RWPE2 (cell line): ENCODE results near the gene MRPS15.

Experiments used
- ATAC-seq: fragments of 200-7000 bp; cut with Tn5 transposase; 3 replicates; pipeline ENCODE4 v1.9.1; 2021; ENCODE audit warnings: low read depth
- DNase-seq: peaks from one replicate; pipeline ENCODE4 v3.0.0-alpha.2; 2020; ENCODE audit warnings: low spot score
- H3K27ac ChIP-seq: fragments of 450-650 bp; 2 replicates; pipeline ENCODE4 v1.5.1; 2017; ENCODE audit warnings: mild to moderate bottlenecking; ENCODE audit not compliant: poor library complexity, severe bottlenecking
- H3K27me3 ChIP-seq: fragments of 250-450 bp; sonication (Bioruptor Pico); 2 replicates; pipeline ENCODE4 v1.5.1; 2021; ENCODE audit warnings: mild to moderate bottlenecking, moderate library complexity; ENCODE audit not compliant: insufficient read depth, poor library complexity, severe bottlenecking
- H3K36me3 ChIP-seq: fragments of 250-450 bp; sonication (Bioruptor Pico); 2 replicates; pipeline ENCODE4 v1.5.1; 2020; ENCODE audit warnings: low read depth, mild to moderate bottlenecking, moderate library complexity
- H3K4me1 ChIP-seq: fragments of 250-450 bp; sonication (Bioruptor Pico); 2 replicates; pipeline ENCODE4 v1.5.1; 2021; ENCODE audit warnings: mild to moderate bottlenecking, moderate library complexity; ENCODE audit not compliant: insufficient read depth, poor library complexity, severe bottlenecking
- H3K4me3 ChIP-seq: fragments of 250-450 bp; sonication (Bioruptor Pico); 2 replicates; pipeline ENCODE4 v1.5.1; 2021; ENCODE audit warnings: mild to moderate bottlenecking, moderate library complexity; ENCODE audit not compliant: severe bottlenecking
- H3K9me3 ChIP-seq: fragments of 250-450 bp; sonication (Bioruptor Pico); 2 replicates; pipeline ENCODE4 v1.5.1; 2021; ENCODE audit warnings: mild to moderate bottlenecking, moderate library complexity; ENCODE audit not compliant: severe bottlenecking
- TF ChIP-seq, protein P1 (sequence below): fragments of 450-650 bp; IDR thresholded peaks from one replicate; pipeline ENCODE4 v1.5.1; 2017; ENCODE audit warnings: mild to moderate bottlenecking, moderate library complexity; ENCODE audit not compliant: poor library complexity, severe bottlenecking

The MRPS15 gene

DNA sequence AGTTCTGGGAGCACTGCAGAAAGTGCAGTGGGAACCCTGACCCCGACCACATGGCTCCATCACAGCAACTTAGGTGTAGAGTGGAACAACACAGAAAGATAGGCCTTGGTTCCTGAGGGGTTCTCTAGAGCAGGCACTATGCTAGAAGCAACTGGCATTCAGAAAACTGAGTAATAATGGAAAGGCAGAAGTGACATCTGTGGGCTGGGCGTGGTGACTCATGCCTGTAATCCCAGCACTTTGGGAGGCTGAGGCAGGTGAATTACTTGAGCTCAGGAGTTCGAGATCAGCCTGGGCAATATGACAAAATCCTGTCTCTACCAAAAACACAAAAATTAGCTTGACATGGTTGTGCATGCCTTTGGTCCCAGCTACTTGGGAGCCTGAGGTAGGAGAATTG is 5.3 kb downstream of the MRPS15 start:
- H3K9me3 ChIP-seq: no peaks in the 10 kb centered on the region
- peaks cover 78% of the 10 kb centered on the region for H3K36me3 ChIP-seq
- no peaks in the 10 kb centered on the region for H3K27me3 ChIP-seq
- no peak overlapping the region for H3K4me3 ChIP-seq
- no peaks in the 10 kb centered on the region for H3K4me1 ChIP-seq
- H3K27ac ChIP-seq: no peak overlapping the region
- TF ChIP-seq, protein P1, sequence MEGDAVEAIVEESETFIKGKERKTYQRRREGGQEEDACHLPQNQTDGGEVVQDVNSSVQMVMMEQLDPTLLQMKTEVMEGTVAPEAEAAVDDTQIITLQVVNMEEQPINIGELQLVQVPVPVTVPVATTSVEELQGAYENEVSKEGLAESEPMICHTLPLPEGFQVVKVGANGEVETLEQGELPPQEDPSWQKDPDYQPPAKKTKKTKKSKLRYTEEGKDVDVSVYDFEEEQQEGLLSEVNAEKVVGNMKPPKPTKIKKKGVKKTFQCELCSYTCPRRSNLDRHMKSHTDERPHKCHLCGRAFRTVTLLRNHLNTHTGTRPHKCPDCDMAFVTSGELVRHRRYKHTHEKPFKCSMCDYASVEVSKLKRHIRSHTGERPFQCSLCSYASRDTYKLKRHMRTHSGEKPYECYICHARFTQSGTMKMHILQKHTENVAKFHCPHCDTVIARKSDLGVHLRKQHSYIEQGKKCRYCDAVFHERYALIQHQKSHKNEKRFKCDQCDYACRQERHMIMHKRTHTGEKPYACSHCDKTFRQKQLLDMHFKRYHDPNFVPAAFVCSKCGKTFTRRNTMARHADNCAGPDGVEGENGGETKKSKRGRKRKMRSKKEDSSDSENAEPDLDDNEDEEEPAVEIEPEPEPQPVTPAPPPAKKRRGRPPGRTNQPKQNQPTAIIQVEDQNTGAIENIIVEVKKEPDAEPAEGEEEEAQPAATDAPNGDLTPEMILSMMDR: no peak
- ATAC-seq (no peak), DNase-seq (no peak)

DNA sequence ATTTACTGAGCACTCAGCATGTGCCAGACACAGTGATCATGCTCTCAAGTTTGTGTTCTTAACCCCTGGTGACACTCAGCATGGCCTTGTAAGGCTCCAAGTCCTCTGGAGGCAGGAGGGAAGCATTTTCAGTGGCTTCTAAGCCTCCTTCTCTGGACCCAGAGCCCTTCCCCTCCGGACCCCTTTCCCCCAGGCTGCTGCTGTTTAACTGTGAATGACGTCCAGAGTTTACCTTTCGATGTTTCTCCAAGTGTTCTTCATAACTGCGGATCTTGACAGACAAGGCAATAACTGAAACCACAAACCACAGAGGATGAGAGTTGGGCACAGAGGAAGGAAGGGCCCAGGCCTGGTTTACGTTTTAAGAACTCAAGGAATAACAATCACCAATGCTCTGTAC is 6.5 kb downstream of the MRPS15 start:
- Histone ChIP-seq H3K36me3 (peaks cover 77% of the 10 kb centered on the region), H3K27me3 (no peaks in the 10 kb centered on the region), H3K9me3 (no peaks in the 10 kb centered on the region), H3K27ac (no peak overlapping the region), H3K4me3 (no peak overlapping the region), H3K4me1 (no peaks in the 10 kb centered on the region)
- DNase-seq: no peak
- TF ChIP-seq, protein P1: no peak
- ATAC-seq: no peak

DNA sequence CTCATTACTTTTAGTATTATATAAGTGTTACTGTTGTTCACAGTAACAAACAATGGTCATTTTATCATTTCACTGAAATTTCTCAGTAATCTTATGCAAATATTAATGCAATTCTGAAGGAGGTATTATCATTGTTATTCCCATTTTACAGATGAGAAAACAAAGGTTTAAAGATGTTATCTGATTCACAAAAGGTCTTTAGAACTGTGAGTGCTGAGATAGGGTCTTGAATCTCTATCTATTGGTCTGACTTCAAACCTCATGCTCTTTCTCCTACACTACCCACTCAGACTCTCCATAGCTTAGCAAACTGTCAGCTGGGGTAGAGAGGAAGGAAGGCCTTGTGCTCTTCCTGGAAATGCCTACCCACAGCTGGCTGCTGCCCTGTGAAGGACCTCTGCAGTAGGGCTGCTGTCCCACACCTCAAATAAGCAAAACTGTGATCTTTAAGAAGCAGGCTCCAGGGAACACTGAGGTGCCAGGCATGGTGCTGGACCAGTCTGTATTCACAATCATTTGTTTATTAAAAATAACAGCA is 7.7 kb downstream of the MRPS15 start:
- peaks cover 65% of the 10 kb centered on the region for H3K36me3 ChIP-seq

DNA sequence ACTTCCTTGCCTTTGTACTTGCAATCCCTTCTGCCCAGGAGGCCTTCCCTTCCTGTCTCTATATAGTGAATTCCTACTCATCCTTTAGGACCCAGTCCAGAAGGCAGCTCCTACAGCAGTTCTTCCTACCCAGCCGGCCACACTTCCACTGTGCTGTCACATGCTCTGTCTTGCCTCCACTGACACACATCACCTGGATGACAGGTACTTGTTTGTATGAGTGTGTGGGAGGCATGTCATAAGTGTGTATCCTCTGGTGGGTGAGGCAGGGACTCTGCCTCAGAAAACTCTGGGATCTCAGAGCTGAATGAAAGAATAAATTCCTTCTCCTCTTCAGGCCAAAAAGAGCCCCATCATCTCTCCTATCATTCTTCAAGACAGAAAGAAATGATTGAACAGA is 8.8 kb downstream of the MRPS15 start:
- Histone ChIP-seq H3K36me3 (peaks cover 54% of the 10 kb centered on the region), H3K4me3 (no peak overlapping the region), H3K4me1 (no peaks in the 10 kb centered on the region), H3K27ac (no peak overlapping the region), H3K27me3 (no peaks in the 10 kb centered on the region), H3K9me3 (no peaks in the 10 kb centered on the region)
- TF ChIP-seq, protein P1: no peak
- DNase-seq (no peak), ATAC-seq (no peak)

More for the DNA sequence above, 7.7 kb downstream of the MRPS15 start:
- ATAC-seq (no peak), DNase-seq (no peak)
- H3K9me3 ChIP-seq: no peaks in the 10 kb centered on the region
- H3K4me1 ChIP-seq: no peaks in the 10 kb centered on the region
- no peaks in the 10 kb centered on the region for H3K27me3 ChIP-seq
- H3K27ac ChIP-seq: no peak overlapping the region
- no peak overlapping the region for H3K4me3 ChIP-seq
- TF ChIP-seq, protein P1: no peak

DNA sequence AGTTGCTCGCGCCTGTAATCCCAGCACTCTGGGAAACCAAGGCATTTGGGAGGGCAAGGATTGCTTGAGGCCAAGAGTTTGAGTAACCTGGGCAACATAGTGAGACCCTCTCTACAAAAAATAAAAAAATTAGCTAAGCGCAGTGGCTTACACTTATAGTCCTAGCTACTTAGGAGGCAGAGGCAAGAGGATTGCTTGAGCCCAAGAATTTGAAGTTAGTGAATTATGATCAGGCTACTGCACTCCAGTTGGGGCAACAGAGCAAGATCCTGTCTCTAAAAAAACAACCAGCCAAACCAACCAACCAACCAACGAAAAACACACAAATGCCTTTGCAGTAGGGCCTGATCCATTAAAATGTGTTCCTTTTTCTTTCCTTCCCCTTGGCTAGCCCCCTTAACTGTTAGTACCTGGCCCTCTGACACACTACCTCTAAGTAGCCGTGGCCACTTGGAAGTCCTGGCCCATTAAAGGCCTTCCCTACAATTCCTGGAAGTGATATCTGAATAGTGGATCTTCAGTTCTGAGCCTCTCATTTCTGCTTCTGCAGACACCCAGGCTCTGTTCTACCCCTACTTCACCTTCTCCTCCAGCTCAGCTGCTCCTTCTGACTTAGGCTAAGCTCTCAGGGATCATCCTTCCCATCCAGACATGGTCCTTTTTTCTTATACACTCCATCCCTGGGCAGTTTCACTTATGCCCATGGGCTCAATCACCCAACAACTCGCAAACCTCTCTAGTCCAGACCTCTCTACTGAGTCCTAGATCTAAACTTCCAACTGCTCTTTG is 10.4 kb downstream of the MRPS15 start:
- no peak for DNase-seq
- no peaks in the 10 kb centered on the region for H3K9me3 ChIP-seq
- peaks cover 39% of the 10 kb centered on the region for H3K36me3 ChIP-seq
- peaks cover 7% of the 10 kb centered on the region for H3K4me1 ChIP-seq
- H3K27ac ChIP-seq: no peak overlapping the region
- H3K27me3 ChIP-seq: no peaks in the 10 kb centered on the region
- no peak for ATAC-seq
- H3K4me3 ChIP-seq: no peak overlapping the region
- TF ChIP-seq, protein P1: no peak
